Loucy (cell line): Measurements from ENCODE around the gene CADM2.

ENCODE experiments used
- EZH2phosphoT487 ChIP-seq: fragments of 200-600 bp; IDR thresholded peaks from 2 replicates; pipeline ENCODE4 v1.6.1; 2018; ENCODE audit warnings: antibody characterized with exemption, mild to moderate bottlenecking, moderate library complexity, borderline replicate concordance
- TF ChIP-seq, protein P1 (sequence below): fragments of 200-600 bp; sonication (generic); conservative IDR thresholded peaks from 2 replicates; pipeline ENCODE4 v1.5.1; 2014; ENCODE audit warnings: mild to moderate bottlenecking, antibody characterized with exemption, low read length

DNA sequence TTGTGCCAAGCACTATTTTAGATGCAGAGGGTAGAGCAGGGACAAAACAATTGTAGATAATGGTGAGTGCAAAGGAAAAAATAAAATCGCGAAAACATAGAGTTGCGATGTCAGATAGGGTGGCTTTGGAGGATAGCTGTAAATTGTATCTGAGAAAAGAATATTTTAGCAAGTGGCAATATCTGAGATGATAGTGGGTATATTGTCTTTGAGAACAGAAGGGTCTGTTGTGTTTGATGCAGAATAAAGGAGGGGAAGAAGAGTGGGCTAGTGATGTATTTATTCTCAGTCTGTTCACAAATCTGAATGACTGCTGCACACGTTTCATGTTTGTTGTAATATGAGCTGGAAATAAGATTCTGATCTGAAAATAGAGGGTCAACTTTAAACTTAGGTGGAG lies 396.8 kb downstream of the CADM2 start:
- TF ChIP-seq, protein P1, sequence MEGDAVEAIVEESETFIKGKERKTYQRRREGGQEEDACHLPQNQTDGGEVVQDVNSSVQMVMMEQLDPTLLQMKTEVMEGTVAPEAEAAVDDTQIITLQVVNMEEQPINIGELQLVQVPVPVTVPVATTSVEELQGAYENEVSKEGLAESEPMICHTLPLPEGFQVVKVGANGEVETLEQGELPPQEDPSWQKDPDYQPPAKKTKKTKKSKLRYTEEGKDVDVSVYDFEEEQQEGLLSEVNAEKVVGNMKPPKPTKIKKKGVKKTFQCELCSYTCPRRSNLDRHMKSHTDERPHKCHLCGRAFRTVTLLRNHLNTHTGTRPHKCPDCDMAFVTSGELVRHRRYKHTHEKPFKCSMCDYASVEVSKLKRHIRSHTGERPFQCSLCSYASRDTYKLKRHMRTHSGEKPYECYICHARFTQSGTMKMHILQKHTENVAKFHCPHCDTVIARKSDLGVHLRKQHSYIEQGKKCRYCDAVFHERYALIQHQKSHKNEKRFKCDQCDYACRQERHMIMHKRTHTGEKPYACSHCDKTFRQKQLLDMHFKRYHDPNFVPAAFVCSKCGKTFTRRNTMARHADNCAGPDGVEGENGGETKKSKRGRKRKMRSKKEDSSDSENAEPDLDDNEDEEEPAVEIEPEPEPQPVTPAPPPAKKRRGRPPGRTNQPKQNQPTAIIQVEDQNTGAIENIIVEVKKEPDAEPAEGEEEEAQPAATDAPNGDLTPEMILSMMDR, result no peak
- TF ChIP-seq EZH2phosphoT487, result no peak
